B cell (primary cell): ENCODE data around the gene PTPRN2. TPM values are rescaled to one million over a fixed set of nuclear protein-coding genes. Genes with fewer than 3 reads are reported as not detected.

Source experiments
- ATAC-seq: fragments of 200-7000 bp; cut with Tn5 transposase; one replicate; pipeline ENCODE4 v1.10.0; 2021; ENCODE audit warnings: low read depth, mild to moderate bottlenecking, moderate number of reproducible peaks, moderate library complexity
- CTCF ChIA-PET: fragments of 350-600 bp; sonication (Branson Sonifier 250); formaldehyde crosslinking; loops from one replicate; lab custom pipeline; 2021; ENCODE audit warnings: antibody characterized with exemption, inconsistent platforms; lab: Charles Lee
- POLR2A ChIA-PET: fragments of 350-600 bp; sonication (Branson Sonifier 250); formaldehyde crosslinking; loops from one replicate; lab custom pipeline; 2021; ENCODE audit warnings: antibody characterized with exemption; lab: Charles Lee
- DNase-seq: peaks from one replicate; pipeline ENCODE4 v3.0.0; 2013
- H2AFZ ChIP-seq: 2 replicates; pipeline ENCODE4 v1.6.1; 2012; ENCODE audit warnings: mild to moderate bottlenecking, low read depth, low read length; ENCODE audit not compliant: insufficient read depth, poor library complexity, severe bottlenecking
- H3K27ac ChIP-seq, 2 donors: 1 replicate in 1 of 2; 2 replicates in 1 of 2; pipeline ENCODE4 v1.5.1; 2012 to 2013; ENCODE audit warnings: low read length in 2 of 2, mild to moderate bottlenecking in 2 of 2, moderate library complexity in 1 of 2
- H3K27me3 ChIP-seq, 4 experiments: fragments of 200-600 bp in 1 of 4; sonication (generic) in 1 of 4; replicated peaks in 1 of 4; 1 replicate in 2 of 4; 2 replicates in 2 of 4; pipeline versions ENCODE4 v1.6.1 to v1.7.0; 2013 to 2016; ENCODE audit warnings: low read length in 3 of 4, mild to moderate bottlenecking in 2 of 4, mixed read lengths in 1 of 4, moderate library complexity in 1 of 4; ENCODE audit not compliant: insufficient read depth in 4 of 4, control insufficient read depth in 3 of 4; ENCODE audit errors: control extremely low read depth in 1 of 4
- H3K36me3 ChIP-seq, 2 experiments: replicated peaks in 1 of 2; 1 replicate in 1 of 2; 2 replicates in 1 of 2; pipeline versions ENCODE4 v1.6.1 to v1.7.1; 2013; ENCODE audit warnings: low read length in 1 of 2; ENCODE audit not compliant: insufficient read depth in 2 of 2, control insufficient read depth in 1 of 2; ENCODE audit errors: control extremely low read depth in 1 of 2, extremely low read depth in 1 of 2
- H3K4me1 ChIP-seq, 2 donors: fragments of 200-600 bp in 1 of 2; sonication (generic) in 1 of 2; 1 replicate in 1 of 2; 2 replicates in 1 of 2; pipeline versions ENCODE4 v1.5.1 to v1.6.1; 2013 to 2017; ENCODE audit warnings: low read length in 2 of 2; ENCODE audit not compliant: control insufficient read depth in 2 of 2, insufficient read depth in 2 of 2
- H3K4me2 ChIP-seq: replicated peaks from 2 replicates; pipeline ENCODE3; 2012; ENCODE audit warnings: mild to moderate bottlenecking, low read depth, low read length; ENCODE audit not compliant: poor library complexity, severe bottlenecking
- H3K4me3 ChIP-seq, 5 experiments: fragments of 200-600 bp in 1 of 5; sonication (generic) in 1 of 5; 1 replicate in 3 of 5; 2 replicates in 2 of 5; pipeline versions ENCODE4 v1.5.1 to v1.7.0; 2011 to 2016; ENCODE audit warnings: low read length in 4 of 5, mild to moderate bottlenecking in 4 of 5, low read depth in 2 of 5, control low read depth in 1 of 5, moderate library complexity in 1 of 5; ENCODE audit not compliant: insufficient read depth in 1 of 5; ENCODE audit errors: control extremely low read depth in 1 of 5, extremely low read depth in 1 of 5
- H3K79me2 ChIP-seq: fragments of 200-600 bp; sonication (generic); one replicate; pipeline ENCODE4 v1.6.0; 2016; ENCODE audit warnings: low read length; ENCODE audit not compliant: control insufficient read depth, insufficient read depth
- H3K9ac ChIP-seq: fragments of 200-600 bp; sonication (generic); 2 replicates; pipeline ENCODE4 v1.6.1; 2017; ENCODE audit warnings: mild to moderate bottlenecking, low read length, moderate library complexity
- H3K9me3 ChIP-seq, 3 donors: one replicate each; pipeline versions ENCODE4 v1.6.1 to v1.7.1; 2013; ENCODE audit warnings: low read length in 2 of 3; ENCODE audit not compliant: control insufficient read depth in 2 of 3, insufficient read depth in 1 of 3; ENCODE audit errors: control extremely low read depth in 1 of 3
- H4K20me1 ChIP-seq: 2 replicates; pipeline ENCODE4 v1.6.0; 2012; ENCODE audit warnings: mild to moderate bottlenecking, low read length; ENCODE audit not compliant: insufficient read depth, control insufficient read depth, poor library complexity, severe bottlenecking
- H3K27ac Mint-ChIP-seq: one replicate; pipeline ENCODE4 v1.8.0; 2021; ENCODE audit warnings: mixed read lengths
- H3K27me3 Mint-ChIP-seq: one replicate; pipeline ENCODE4 v1.8.0; 2021; ENCODE audit warnings: mixed read lengths
- H3K4me1 Mint-ChIP-seq: one replicate; pipeline ENCODE4 v1.8.0; 2021; ENCODE audit warnings: mixed read lengths
- H3K4me3 Mint-ChIP-seq: one replicate; pipeline ENCODE4 v1.8.0; 2021; ENCODE audit warnings: mixed read lengths
- H3K9me3 Mint-ChIP-seq: one replicate; pipeline ENCODE4 v1.8.0; 2022; ENCODE audit warnings: mixed read lengths; ENCODE audit not compliant: insufficient read depth
- CTCF ChIP-seq: fragments of 200-600 bp; IDR thresholded peaks from one replicate; pipeline ENCODE4 v1.8.0; 2022; ENCODE audit warnings: antibody characterized with exemption, mild to moderate bottlenecking
- EZH2 ChIP-seq: IDR thresholded peaks from 2 replicates; pipeline ENCODE4 v1.6.1; 2012; ENCODE audit warnings: borderline replicate concordance, low read depth, mild to moderate bottlenecking, moderate library complexity, low read length; ENCODE audit not compliant: insufficient read depth, poor library complexity, severe bottlenecking
- WGBS: methylation state at CpG from one replicate; pipeline ENCODE4 v1.1.5; 2013; ENCODE audit warnings: missing lambda C conversion rate; ENCODE audit not compliant: insufficient coverage; 5-methylcytosine and 5-hydroxymethylcytosine counted together
- intact Hi-C: fragments of 100-400 bp; cut with micrococcal nuclease; formaldehyde crosslinking; loops from one replicate; pipeline ENCODE4 v1.10.0; 2022
- polyA plus RNA-seq: library from polyadenylated mRNA; depleted of rRNA; stranded (reverse); fragments of >200 nt; gene quantifications from 2 replicates; pipeline ENCODE4 v1.2.3, GENCODE V29; 2012
- total RNA-seq, 2 donors: library from RNA; stranded (reverse); fragments of 120-200 nt in 1 of 2; gene quantifications; 1 replicate in 1 of 2; 2 replicates in 1 of 2; pipeline versions ENCODE4 v1.2.3 to v1.2.4, GENCODE V29; 2013 to 2022

Gene PTPRN2
- total and polyA plus RNA-seq, 2 donors (not counting 1 experiment from before 2014, with no cell fraction given): 2.0 to 5.0 TPM

DNA sequence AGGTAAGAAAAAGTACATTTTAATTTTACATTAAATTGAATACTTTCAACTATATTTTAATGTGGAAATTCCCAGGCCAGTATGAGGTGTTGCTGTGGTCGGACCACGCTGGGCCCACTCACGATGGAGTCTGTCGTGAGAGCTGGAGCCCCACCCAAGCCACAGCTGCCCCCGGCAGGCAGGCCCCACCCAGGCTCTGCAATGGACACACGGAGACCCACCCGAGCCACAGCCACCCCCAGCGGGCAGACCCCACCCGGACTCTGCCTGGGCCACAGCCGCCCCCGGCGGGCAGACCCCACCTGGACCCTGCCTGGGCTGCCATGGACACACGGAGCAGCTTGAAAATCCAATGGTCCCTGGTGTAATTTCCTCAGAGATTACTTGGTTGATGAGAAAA is 141.3 kb downstream of the PTPRN2 start:
- H4K20me1 ChIP-seq: no peaks in the 10 kb centered on the region
- POLR2A ChIA-PET: no interaction called here

More for the DNA sequence above, 141.3 kb downstream of the PTPRN2 start:
- H2AFZ ChIP-seq: no peak overlapping the region
- WGBS: 91% methylated on average over 13 of the region's 13 CpGs
- H3K4me2 ChIP-seq: no peak overlapping the region
- H3K27me3 ChIP-seq: no peaks in the 10 kb centered on the region
- H3K27ac Mint-ChIP-seq: no peak overlapping the region
- DNase-seq (no peak), ATAC-seq (no peak)
- peaks cover 0 to 7% (median 0%) of the 10 kb centered on the region in 3 donors for H3K9me3 ChIP-seq
- H3K9me3 Mint-ChIP-seq: peaks cover 3% of the 10 kb centered on the region
- H3K9ac ChIP-seq: no peak overlapping the region
- TF ChIP-seq EZH2 (no peak), CTCF (no peak)
- CTCF ChIA-PET: no interaction called here
- no peaks in the 10 kb centered on the region for H3K4me1 ChIP-seq
- H3K79me2 ChIP-seq: no peaks in the 10 kb centered on the region
- no peaks in the 10 kb centered on the region for H3K27me3 Mint-ChIP-seq
- no peaks in the 10 kb centered on the region for H3K4me1 Mint-ChIP-seq
- H3K36me3 ChIP-seq: no peaks in the 10 kb centered on the region
- intact Hi-C loops: no loop called here
- no peak overlapping the region for H3K4me3 Mint-ChIP-seq
- no peak overlapping the region for H3K27ac ChIP-seq
- H3K4me3 ChIP-seq: no peak overlapping the region
